Measurements from ENCODE around the gene CRK. TPM values are rescaled to one million over a fixed set of nuclear protein-coding genes. Genes with fewer than 3 reads are reported as not detected.

CRK gene
- total and polyA plus RNA-seq, 10 of the 15 experiments (the other 5 are each of a cell fraction or from before 2014, with no cell fraction given), result 11.1 to 23.8 (median 20.5) TPM

DNA sequence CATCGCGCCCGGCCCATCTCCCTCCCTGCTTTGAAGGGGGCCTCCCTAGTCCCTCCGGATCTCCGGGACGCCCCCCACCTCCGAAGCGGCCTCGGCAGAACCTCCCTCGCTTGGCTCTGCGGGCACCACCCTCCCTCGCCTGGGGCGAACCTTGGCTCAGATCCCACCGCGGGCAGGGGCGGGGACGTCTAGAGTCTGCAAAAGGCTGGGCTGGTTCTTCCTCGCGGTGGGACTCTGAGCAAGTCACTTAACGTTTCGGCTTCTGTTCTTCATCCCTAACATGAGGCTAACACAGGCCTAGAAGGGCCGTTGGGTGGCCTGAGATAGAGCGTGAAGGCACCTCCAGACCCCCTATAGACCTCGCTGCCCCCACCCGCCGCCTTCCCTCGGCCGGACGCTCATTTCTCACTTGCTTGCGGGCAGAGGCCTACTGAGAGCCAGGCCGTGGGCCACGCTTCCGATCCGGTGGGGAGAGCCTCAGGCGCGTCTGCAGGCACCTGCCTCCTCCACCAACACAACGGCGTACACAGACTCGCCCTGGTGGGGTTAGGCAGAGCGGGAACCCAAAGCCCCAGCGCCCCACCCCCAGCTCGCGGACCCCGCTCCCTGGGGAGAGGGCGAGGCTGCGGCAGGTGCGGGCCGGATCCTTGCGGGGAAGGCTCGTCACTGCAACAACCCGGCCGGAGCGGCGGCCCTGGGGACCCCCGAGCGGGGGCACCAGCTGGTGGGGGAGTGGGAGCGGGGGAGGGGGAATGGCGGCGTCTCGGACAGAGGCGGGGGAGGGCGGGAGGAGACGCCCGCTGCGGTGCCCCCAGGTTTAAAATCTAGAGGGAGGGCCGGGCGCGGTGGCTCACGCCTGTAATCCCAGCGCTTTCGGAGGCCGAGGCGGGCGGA lies 31.0 kb upstream of the CRK start (continued):
- no peak for TF ChIP-seq YY1 (IDR thresholded peaks at IDR 0.05; ENCODE audit: low read depth, low read length)
- TF ChIP-seq SMC3 (IDR thresholded peaks at IDR 0.05; ENCODE audit: borderline replicate concordance, low read length), result no peak
- TF ChIP-seq BHLHE40 (IDR thresholded peaks at IDR 0.05; ENCODE audit: borderline replicate concordance in 1 of 2, low read depth in 2 of 2, low read length in 1 of 2), result peak in 1 of 2 experiments; percentile 59; a peak in 3 of 4 replicates
- no peak for TF ChIP-seq POLR2AphosphoS2 (IDR thresholded peaks at IDR 0.05; ENCODE audit: low read depth, low read length)
- TF ChIP-seq GATAD2B (conservative IDR thresholded peaks at IDR 0.05; ENCODE audit: low read depth), result no peak; the same call in 1 of the 2 replicates
- TF ChIP-seq RELB (IDR thresholded peaks at IDR 0.05; ENCODE audit: low read depth), result no peak
- TF ChIP-seq, protein P1, sequence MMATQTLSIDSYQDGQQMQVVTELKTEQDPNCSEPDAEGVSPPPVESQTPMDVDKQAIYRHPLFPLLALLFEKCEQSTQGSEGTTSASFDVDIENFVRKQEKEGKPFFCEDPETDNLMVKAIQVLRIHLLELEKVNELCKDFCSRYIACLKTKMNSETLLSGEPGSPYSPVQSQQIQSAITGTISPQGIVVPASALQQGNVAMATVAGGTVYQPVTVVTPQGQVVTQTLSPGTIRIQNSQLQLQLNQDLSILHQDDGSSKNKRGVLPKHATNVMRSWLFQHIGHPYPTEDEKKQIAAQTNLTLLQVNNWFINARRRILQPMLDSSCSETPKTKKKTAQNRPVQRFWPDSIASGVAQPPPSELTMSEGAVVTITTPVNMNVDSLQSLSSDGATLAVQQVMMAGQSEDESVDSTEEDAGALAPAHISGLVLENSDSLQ (IDR thresholded peaks at IDR 0.05), result no peak
- no peak for TF ChIP-seq CHD1 (IDR thresholded peaks at IDR 0.05; ENCODE audit: low read depth, low read length)
- TF ChIP-seq NR2C1 (IDR thresholded peaks at IDR 0.05), result no peak
- TF ChIP-seq TBL1XR1 (IDR thresholded peaks at IDR 0.05; ENCODE audit: low read depth, low read length), result no peak
- no peak for TF ChIP-seq NFIC (IDR thresholded peaks at IDR 0.05; ENCODE audit: low read depth, low read length)
- TF ChIP-seq POLR2A (IDR thresholded peaks at IDR 0.05; ENCODE audit: low read depth, low read length), result peak; percentile 75
- TF ChIP-seq KDM1A (IDR thresholded peaks at IDR 0.05; ENCODE audit: borderline replicate concordance), result no peak
- TF ChIP-seq, protein P2, sequence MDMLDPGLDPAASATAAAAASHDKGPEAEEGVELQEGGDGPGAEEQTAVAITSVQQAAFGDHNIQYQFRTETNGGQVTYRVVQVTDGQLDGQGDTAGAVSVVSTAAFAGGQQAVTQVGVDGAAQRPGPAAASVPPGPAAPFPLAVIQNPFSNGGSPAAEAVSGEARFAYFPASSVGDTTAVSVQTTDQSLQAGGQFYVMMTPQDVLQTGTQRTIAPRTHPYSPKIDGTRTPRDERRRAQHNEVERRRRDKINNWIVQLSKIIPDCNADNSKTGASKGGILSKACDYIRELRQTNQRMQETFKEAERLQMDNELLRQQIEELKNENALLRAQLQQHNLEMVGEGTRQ (IDR thresholded peaks at IDR 0.05; ENCODE audit: borderline replicate concordance, low read depth, low read length), result no peak
- TF ChIP-seq, protein P3, sequence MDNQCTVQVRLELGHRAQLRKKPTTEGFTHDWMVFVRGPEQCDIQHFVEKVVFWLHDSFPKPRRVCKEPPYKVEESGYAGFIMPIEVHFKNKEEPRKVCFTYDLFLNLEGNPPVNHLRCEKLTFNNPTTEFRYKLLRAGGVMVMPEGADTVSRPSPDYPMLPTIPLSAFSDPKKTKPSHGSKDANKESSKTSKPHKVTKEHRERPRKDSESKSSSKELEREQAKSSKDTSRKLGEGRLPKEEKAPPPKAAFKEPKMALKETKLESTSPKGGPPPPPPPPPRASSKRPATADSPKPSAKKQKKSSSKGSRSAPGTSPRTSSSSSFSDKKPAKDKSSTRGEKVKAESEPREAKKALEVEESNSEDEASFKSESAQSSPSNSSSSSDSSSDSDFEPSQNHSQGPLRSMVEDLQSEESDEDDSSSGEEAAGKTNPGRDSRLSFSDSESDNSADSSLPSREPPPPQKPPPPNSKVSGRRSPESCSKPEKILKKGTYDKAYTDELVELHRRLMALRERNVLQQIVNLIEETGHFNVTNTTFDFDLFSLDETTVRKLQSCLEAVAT (IDR thresholded peaks at IDR 0.05), result 0 out of 2 replicates have a peak, but pooled peaks have one; percentile 59
- 0 out of 2 replicates have a peak, but pooled peaks have one; percentile 13 for TF ChIP-seq MTA2 (IDR thresholded peaks at IDR 0.05; ENCODE audit: low read depth)
- TF ChIP-seq IRF3 (IDR thresholded peaks at IDR 0.05), result no peak
- TF ChIP-seq BRCA1 (IDR thresholded peaks at IDR 0.05; ENCODE audit: low read depth, low read length), result no peak
- peak; percentile 42 for TF ChIP-seq NR2F1 (conservative IDR thresholded peaks at IDR 0.05)
- no peak for TF ChIP-seq FOXK2 (IDR thresholded peaks at IDR 0.05)
- no peak for TF ChIP-seq SUPT20H (IDR thresholded peaks at IDR 0.05; ENCODE audit: borderline replicate concordance, control insufficient read depth, low read depth, low read length)
- TF ChIP-seq, protein P4, sequence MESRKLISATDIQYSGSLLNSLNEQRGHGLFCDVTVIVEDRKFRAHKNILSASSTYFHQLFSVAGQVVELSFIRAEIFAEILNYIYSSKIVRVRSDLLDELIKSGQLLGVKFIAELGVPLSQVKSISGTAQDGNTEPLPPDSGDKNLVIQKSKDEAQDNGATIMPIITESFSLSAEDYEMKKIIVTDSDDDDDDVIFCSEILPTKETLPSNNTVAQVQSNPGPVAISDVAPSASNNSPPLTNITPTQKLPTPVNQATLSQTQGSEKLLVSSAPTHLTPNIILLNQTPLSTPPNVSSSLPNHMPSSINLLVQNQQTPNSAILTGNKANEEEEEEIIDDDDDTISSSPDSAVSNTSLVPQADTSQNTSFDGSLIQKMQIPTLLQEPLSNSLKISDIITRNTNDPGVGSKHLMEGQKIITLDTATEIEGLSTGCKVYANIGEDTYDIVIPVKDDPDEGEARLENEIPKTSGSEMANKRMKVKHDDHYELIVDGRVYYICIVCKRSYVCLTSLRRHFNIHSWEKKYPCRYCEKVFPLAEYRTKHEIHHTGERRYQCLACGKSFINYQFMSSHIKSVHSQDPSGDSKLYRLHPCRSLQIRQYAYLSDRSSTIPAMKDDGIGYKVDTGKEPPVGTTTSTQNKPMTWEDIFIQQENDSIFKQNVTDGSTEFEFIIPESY (IDR thresholded peaks at IDR 0.05), result no peak
